ENCODE data around the gene CEP63. TPM values are rescaled to one million over a fixed set of nuclear protein-coding genes. Genes with fewer than 3 reads are reported as not detected.

CEP63 gene
- total and polyA plus RNA-seq, 9 of the 15 experiments (the other 6 are each of a cell fraction or from before 2014, with no cell fraction given) = 5.1 to 17.8 (median 10.6) TPM

- no peak for TF ChIP-seq CTCF (IDR thresholded peaks at IDR 0.05 in 2 of 3, conservative IDR thresholded peaks at IDR 0.05 in 1 of 3; ENCODE audit: insufficient read depth in 2 of 3, low read depth in 1 of 3, low read length in 3 of 3)
- TF ChIP-seq POLR3G (IDR thresholded peaks at IDR 0.05; ENCODE audit: extremely low read depth, insufficient read length, insufficient replicate concordance) = no peak
- TF ChIP-seq RERE (CRISPR knock-in tag; IDR thresholded peaks at IDR 0.05; ENCODE audit: borderline replicate concordance) = no peak
- no peak for TF ChIP-seq CBX5 (IDR thresholded peaks at IDR 0.05; ENCODE audit: borderline replicate concordance, low read depth)
- TF ChIP-seq TSHZ1 (CRISPR knock-in tag; IDR thresholded peaks at IDR 0.05) = no peak
- no peak for TF ChIP-seq SIN3B (IDR thresholded peaks at IDR 0.05; ENCODE audit: low read depth)
- no peak for TF ChIP-seq ATF4 (CRISPR knock-in tag; IDR thresholded peaks at IDR 0.05)
- TF ChIP-seq C11orf30 (IDR thresholded peaks at IDR 0.05; ENCODE audit: low read depth) = peak; percentile 61
- peak; percentile 57 for TF ChIP-seq MAFF (IDR thresholded peaks at IDR 0.05; ENCODE audit: low read length)
- TF ChIP-seq ZNF311 (CRISPR knock-in tag; IDR thresholded peaks at IDR 0.05) = no peak
- no peak for TF ChIP-seq JUND (IDR thresholded peaks at IDR 0.05; ENCODE audit: borderline replicate concordance, low read depth, low read length)
- TF ChIP-seq JUND (tag; IDR thresholded peaks at IDR 0.05; ENCODE audit: borderline replicate concordance, low read depth, low read length) = no peak
- TF ChIP-seq SIRT6 (IDR thresholded peaks at IDR 0.05; ENCODE audit: low read depth, low read length) = no peak
- TF ChIP-seq RBM17 (IDR thresholded peaks at IDR 0.05; ENCODE audit: borderline replicate concordance, low read depth, low read length) = no peak
- no peak for TF ChIP-seq ZNF507 (tag; conservative IDR thresholded peaks at IDR 0.05)
- TF ChIP-seq MCM5 (IDR thresholded peaks at IDR 0.05; ENCODE audit: low read depth) = no peak
- no peak for TF ChIP-seq ZC3H11A (IDR thresholded peaks at IDR 0.05; ENCODE audit: low read depth, low read length)
These were observed 17.3 kb upstream of the CEP63 start (continued) for GRCh38 chr3:134468519-134468918.
